IPS-18a (cell line): ENCODE measurements around the gene CST9.

ENCODE experiments used
- H3K27ac ChIP-seq: one replicate; pipeline ENCODE4 v1.5.1; 2013; ENCODE audit warnings: low read length
- H3K27me3 ChIP-seq: one replicate; pipeline ENCODE4 v1.6.1; 2013; ENCODE audit warnings: mild to moderate bottlenecking, low read length; ENCODE audit not compliant: control insufficient read depth, insufficient read depth
- H3K36me3 ChIP-seq: one replicate; pipeline ENCODE4 v1.6.1; 2013; ENCODE audit warnings: low read depth, low read length; ENCODE audit not compliant: control insufficient read depth
- H3K4me1 ChIP-seq: one replicate; pipeline ENCODE4 v1.6.1; 2013; ENCODE audit warnings: low read depth, low read length; ENCODE audit not compliant: control insufficient read depth
- H3K4me3 ChIP-seq: one replicate; pipeline ENCODE4 v1.5.1; 2013; ENCODE audit warnings: low read length
- H3K9ac ChIP-seq: one replicate; pipeline ENCODE4 v1.6.1; 2013; ENCODE audit warnings: mild to moderate bottlenecking, low read length, moderate library complexity
- H3K9me3 ChIP-seq: one replicate; pipeline ENCODE4 v1.6.1; 2013; ENCODE audit warnings: low read depth, low read length; ENCODE audit not compliant: control insufficient read depth

CST9 gene

GRCh38 chr20:23645575-23645974 lies 39.9 kb upstream of the CST9 start:
- no peaks in the 10 kb centered on the region for H3K27me3 ChIP-seq
- no peaks in the 10 kb centered on the region for H3K9me3 ChIP-seq
- H3K9ac ChIP-seq = no peak overlapping the region
- H3K36me3 ChIP-seq = no peaks in the 10 kb centered on the region
- no peak overlapping the region for H3K4me3 ChIP-seq
- H3K27ac ChIP-seq = no peak overlapping the region
- H3K4me1 ChIP-seq = no peaks in the 10 kb centered on the region

DNA sequence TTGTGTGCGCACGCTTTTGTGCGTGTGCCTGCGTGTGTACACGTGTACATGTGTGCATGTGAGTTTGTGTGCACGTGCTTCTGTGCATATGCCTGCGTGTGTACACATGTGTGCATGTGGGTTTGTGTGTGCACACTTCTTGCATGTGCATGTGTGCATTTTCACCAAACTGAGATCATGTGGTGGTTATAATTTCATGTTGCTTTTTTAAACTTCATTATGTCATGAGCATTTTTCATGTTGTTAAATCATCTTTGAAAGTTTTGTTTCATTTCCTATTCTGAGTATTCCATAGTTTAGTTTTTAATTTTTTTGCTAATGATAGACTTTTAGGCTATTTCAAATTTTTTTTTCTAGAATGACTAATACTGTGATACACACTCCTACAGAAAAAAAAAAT lies 38.4 kb upstream of the CST9 start:
- no peaks in the 10 kb centered on the region for H3K9me3 ChIP-seq
- no peaks in the 10 kb centered on the region for H3K4me1 ChIP-seq
- no peaks in the 10 kb centered on the region for H3K36me3 ChIP-seq
- no peaks in the 10 kb centered on the region for H3K27me3 ChIP-seq
- H3K9ac ChIP-seq = no peak overlapping the region
- no peak overlapping the region for H3K27ac ChIP-seq
- no peak overlapping the region for H3K4me3 ChIP-seq

GRCh38 chr20:23643659-23644058 lies 37.9 kb upstream of the CST9 start:
- no peaks in the 10 kb centered on the region for H3K9me3 ChIP-seq
- no peak overlapping the region for H3K4me3 ChIP-seq
- no peak overlapping the region for H3K9ac ChIP-seq
- H3K4me1 ChIP-seq = no peaks in the 10 kb centered on the region
- H3K27me3 ChIP-seq = no peaks in the 10 kb centered on the region
- H3K36me3 ChIP-seq = no peaks in the 10 kb centered on the region
- H3K27ac ChIP-seq = no peak overlapping the region

DNA sequence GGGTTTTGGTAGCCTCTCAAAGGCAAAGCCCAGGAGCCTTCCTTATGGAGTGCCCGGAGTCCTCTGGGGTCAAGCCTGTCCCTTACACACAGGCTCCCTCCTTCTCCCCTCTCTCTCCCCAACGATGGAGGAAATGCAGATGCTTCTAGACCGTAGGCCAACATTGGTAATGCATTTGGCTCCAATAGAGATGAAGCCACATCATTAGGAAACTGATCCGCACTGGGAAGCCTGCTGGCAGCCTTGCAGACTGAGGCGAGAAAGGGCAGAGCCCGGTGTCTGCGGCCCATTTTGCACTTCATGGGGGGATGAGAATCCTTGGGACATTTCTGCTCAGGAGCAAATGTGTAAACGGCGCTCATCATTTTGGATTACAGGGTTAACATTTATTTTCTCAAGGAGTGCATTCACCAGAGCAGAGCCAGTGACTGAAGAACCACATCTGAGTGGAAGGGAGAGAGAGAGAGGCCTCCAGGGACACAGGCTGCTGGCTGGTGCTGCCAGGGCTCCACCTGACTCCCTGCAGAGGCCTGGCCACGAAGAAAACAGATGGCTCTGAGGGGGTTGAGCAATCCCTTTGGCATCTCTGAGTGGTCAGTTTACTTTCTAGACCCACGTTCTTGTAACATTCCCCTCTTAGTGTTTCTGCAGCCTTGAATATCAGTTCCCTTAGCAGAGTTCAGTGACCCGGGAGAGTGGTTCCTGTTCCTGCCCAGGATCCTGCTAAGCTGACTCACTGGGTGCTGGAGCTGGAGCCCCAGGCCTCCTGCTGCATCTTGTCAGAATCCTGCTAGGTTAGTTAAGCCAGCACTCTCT lies 36.4 kb upstream of the CST9 start:
- Histone ChIP-seq H3K4me1 (no peaks in the 10 kb centered on the region), H3K27me3 (no peaks in the 10 kb centered on the region), H3K9ac (no peak overlapping the region), H3K36me3 (no peaks in the 10 kb centered on the region), H3K27ac (no peak overlapping the region), H3K4me3 (no peak overlapping the region), H3K9me3 (no peaks in the 10 kb centered on the region)

- no peaks in the 10 kb centered on the region for H3K36me3 ChIP-seq
- peaks cover 12% of the 10 kb centered on the region for H3K27me3 ChIP-seq
- H3K27ac ChIP-seq = no peak overlapping the region
- no peak overlapping the region for H3K9ac ChIP-seq
- H3K4me1 ChIP-seq = peaks cover 7% of the 10 kb centered on the region
- no peaks in the 10 kb centered on the region for H3K9me3 ChIP-seq
- no peak overlapping the region for H3K4me3 ChIP-seq
Observed at GRCh38 chr20:23640671-23641667, 35.3 kb upstream of the CST9 start.

DNA sequence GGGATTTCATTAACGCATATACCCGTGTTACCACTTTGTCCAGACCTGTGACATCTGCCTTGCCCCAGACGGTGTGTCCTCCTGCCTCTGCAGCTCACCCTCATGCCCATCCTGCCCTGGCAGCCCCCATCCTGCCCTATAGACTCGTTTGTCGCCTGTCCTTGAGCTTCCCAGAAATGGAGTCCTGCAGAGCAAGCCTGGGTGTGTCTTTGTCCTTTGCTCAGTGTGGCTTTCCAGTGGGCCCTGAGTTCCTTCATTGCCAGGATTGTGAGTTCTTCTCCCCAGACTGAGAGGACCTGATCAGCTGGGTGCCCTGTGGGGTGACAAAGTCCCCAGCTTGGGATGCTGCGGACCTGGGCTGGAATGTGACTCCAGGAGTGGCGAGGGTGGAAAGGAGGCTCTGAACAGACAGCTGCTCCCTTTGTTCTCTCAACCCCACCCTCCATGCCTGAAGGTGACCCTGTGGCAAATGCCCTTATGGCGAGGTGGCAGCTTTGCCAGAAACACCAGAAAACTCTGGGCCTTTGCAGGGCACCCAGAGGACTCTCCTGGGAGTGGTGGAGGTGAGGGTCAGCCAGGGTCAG lies 34.4 kb upstream of the CST9 start:
- H3K9me3 ChIP-seq = no peaks in the 10 kb centered on the region
- H3K4me1 ChIP-seq = peaks cover 7% of the 10 kb centered on the region
- H3K27ac ChIP-seq = no peak overlapping the region
- no peak overlapping the region for H3K9ac ChIP-seq
- no peak overlapping the region for H3K4me3 ChIP-seq
- no peaks in the 10 kb centered on the region for H3K36me3 ChIP-seq
- H3K27me3 ChIP-seq = peaks cover 12% of the 10 kb centered on the region

DNA sequence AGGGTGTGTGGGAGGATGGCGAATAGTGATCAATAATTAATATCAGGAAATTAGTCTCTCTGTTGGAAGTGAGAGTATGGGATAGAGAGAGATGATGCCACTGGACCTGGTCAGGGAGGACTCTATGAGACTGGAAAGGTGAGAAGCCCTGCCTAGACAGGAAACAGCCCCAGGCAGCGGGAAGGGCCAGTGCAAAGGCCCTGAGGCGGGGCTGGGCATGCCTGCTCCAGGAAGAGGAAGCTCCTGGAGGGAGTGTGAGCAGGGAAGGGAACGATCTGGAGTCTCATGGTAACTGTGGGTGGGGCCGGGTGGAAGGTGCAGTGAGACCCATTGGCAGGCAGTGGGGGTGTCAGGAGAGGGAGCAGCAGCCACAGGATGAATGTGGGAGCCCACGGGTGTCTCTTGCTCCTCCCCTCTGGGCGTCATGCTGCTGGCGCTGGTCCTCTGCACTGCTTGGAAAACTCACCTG lies 33.8 kb upstream of the CST9 start:
- Histone ChIP-seq H3K4me3 (no peak overlapping the region), H3K9me3 (no peaks in the 10 kb centered on the region), H3K27ac (no peak overlapping the region), H3K9ac (no peak overlapping the region), H3K36me3 (no peaks in the 10 kb centered on the region), H3K4me1 (peaks cover 7% of the 10 kb centered on the region), H3K27me3 (peaks cover 12% of the 10 kb centered on the region)

DNA sequence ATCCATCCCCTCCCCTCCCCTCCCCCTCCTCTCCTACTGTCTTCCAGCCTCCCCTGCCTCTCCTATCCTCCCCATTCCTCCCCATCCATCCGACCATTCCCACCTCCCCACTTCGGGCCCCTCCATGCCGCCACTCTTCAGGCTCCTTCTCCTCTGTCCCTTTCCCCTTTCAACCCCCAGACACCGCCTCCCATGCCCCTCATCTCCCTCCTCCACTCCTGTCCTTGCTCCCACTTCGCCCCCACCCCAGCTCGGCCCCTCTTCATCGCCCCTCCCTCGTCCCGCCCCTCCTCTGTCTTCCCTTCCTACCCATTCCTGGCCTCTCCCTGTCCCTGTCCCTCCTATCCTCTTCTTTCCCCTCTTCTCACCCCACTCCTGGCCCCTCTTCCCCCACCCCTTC lies 32.6 kb upstream of the CST9 start:
- Histone ChIP-seq H3K9ac (no peak overlapping the region), H3K27ac (no peak overlapping the region), H3K9me3 (no peaks in the 10 kb centered on the region), H3K4me1 (peaks cover 7% of the 10 kb centered on the region), H3K27me3 (peaks cover 12% of the 10 kb centered on the region), H3K36me3 (no peaks in the 10 kb centered on the region), H3K4me3 (peak overlapping the region; percentile 57)

GRCh38 chr20:23637282-23638221 lies 31.8 kb upstream of the CST9 start, which contains the start of gene CST3:
TSS of gene CST3 (minus strand) at chr20:23637955. CDS start at chr20:23637862, 93 bp downstream.
- no peak within 1 kb of the TSS for H3K27ac ChIP-seq
- H3K9me3 ChIP-seq = no peaks in the 10 kb centered on the region
- H3K4me3 ChIP-seq = peak within 1 kb of the TSS; percentile 57
- peaks cover 12% of the 10 kb centered on the region for H3K27me3 ChIP-seq
- H3K36me3 ChIP-seq = no peaks in the 10 kb centered on the region
- peaks cover 7% of the 10 kb centered on the region for H3K4me1 ChIP-seq
- H3K9ac ChIP-seq = peak within 1 kb of the TSS; percentile 52

GRCh38 chr20:23636908-23637281 lies 31.2 kb upstream of the CST9 start:
- H3K27ac ChIP-seq = no peak overlapping the region
- peak overlapping the region; percentile 52 for H3K9ac ChIP-seq
- H3K27me3 ChIP-seq = peaks cover 12% of the 10 kb centered on the region
- H3K36me3 ChIP-seq = no peaks in the 10 kb centered on the region
- no peaks in the 10 kb centered on the region for H3K9me3 ChIP-seq
- peak overlapping the region; percentile 57 for H3K4me3 ChIP-seq
- peaks cover 7% of the 10 kb centered on the region for H3K4me1 ChIP-seq
